Measurements from ENCODE around the gene ATL1. TPM values are rescaled to one million over a fixed set of nuclear protein-coding genes. Genes with fewer than 3 reads are reported as not detected.

ATL1 gene
- total RNA-seq, 4 donors from 2014 or later = 17.2 to 22.3 (median 21.6) TPM

DNA sequence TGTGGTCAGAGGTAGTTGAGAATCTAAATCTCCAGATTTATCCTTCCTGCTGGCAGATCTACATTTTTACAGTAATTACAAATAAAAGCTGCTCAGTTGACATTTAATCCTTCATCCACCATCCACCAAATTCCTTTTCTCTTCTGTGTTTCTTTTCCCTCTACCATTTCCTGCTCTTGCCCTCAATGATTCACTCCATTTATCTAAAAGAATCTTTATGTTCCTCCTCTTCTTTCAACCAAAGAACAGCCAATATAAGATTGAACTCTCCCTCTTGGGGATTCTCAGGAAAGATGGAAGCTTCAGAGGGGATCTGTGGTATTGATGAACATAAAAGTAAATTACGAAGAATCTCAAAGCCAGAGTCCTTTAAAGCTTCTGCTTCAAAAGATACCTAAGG is 31.9 kb upstream of the ATL1 start:
- Histone ChIP-seq H3K27ac (no peak overlapping the region), H3K4me1 (peaks cover 2 to 80% (median 39%) of the 10 kb centered on the region in 3 donors), H3K36me3 (no peaks in the 10 kb centered on the region), H3K27me3 (no peaks in the 10 kb centered on the region), H3K4me3 (no peak overlapping the region), H3K9me3 (no peaks in the 10 kb centered on the region)
- TF ChIP-seq POLR2AphosphoS5 (IDR thresholded peaks at IDR 0.05) (no peak), EP300 (IDR thresholded peaks at IDR 0.05) (no peak), POLR2A (IDR thresholded peaks at IDR 0.05) (no peak)
- TF ChIP-seq, protein P1, sequence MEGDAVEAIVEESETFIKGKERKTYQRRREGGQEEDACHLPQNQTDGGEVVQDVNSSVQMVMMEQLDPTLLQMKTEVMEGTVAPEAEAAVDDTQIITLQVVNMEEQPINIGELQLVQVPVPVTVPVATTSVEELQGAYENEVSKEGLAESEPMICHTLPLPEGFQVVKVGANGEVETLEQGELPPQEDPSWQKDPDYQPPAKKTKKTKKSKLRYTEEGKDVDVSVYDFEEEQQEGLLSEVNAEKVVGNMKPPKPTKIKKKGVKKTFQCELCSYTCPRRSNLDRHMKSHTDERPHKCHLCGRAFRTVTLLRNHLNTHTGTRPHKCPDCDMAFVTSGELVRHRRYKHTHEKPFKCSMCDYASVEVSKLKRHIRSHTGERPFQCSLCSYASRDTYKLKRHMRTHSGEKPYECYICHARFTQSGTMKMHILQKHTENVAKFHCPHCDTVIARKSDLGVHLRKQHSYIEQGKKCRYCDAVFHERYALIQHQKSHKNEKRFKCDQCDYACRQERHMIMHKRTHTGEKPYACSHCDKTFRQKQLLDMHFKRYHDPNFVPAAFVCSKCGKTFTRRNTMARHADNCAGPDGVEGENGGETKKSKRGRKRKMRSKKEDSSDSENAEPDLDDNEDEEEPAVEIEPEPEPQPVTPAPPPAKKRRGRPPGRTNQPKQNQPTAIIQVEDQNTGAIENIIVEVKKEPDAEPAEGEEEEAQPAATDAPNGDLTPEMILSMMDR (IDR thresholded peaks at IDR 0.05) = no peak
- no peak for ATAC-seq
- WGBS, 2 donors (ENCODE audit: low coverage in 1 of 2) = 86% methylated on average over 1 of the region's 1 CpG; no CpG with 5 or more reads in 1 of the 2 donors

DNA sequence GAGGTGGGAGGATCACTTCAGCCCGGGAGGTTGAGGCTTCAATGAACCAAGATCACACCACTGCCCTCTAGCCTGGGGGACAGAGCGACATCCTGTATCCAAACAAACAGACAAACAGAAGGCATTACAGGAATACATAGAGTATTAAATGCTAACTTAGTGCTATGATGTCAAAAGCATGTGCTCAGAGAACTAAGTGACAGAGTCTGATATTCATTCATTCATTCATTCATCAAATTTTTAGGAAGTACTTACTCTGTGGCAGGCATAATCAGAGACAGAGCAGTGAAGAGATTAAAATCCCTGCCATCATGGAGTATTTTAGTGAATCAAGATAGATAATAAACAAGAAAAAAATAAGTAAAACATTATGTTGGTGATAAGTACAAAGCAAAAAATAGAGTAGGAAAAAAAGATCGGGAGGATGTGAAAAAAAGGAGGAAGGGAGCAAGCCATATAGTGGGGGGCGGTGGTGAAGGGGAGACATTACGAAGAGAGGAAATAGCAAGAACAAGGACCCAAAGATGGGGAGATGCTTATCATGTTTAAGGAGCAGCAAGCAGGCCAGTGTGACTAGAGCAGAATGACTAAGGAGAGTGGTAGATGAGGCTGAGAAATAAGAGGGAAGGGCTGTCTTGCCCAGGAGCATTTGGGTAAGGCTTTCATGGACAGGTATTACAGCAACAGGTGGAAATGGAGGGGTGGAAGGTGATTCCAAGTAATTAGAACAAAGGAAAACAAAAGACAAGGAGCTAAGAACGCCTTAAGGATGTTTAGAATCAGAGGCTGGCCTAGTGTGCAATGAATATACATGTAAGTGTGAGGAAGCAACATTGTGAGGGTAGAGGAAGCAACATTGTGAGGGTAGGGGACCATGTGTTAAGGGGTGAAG is 30.4 kb upstream of the ATL1 start:
- no peaks in the 10 kb centered on the region for H3K27me3 ChIP-seq
- peaks cover 0 to 72% (median 42%) of the 10 kb centered on the region in 3 donors for H3K4me1 ChIP-seq
- no peaks in the 10 kb centered on the region for H3K9me3 ChIP-seq
- ATAC-seq = no peak
- TF ChIP-seq POLR2A (IDR thresholded peaks at IDR 0.05) = no peak
- peak overlapping the region in 3 of 4 donors; percentile 0 to 48 (median 20) for H3K27ac ChIP-seq
- no peak overlapping the region for H3K4me3 ChIP-seq
- WGBS, 2 donors (ENCODE audit: low coverage in 1 of 2) = 52 to 67% methylated on average over 3 to 6 of the region's 6 CpGs
- H3K36me3 ChIP-seq = no peaks in the 10 kb centered on the region

DNA sequence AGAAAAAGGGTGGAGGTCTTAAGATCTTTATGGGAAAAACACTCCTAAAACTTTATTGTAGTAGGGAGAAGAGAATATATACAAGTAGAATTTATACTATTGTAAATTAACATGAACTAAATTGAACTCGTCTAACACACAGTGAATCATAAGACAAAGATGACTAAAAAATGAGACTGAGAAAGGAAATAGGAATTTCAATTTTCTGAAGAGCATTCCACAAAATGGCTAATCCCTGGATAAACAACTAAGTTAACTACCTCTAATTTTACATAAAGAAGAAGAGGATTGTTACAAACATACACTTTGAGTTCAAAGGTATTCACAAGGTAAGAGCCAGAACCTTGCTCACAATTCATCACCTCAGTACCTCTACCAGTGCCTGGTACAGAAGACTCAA is 29.6 kb upstream of the ATL1 start:
- 7 to 17% methylated on average over 1 of the region's 1 CpG for WGBS, 2 donors (ENCODE audit: low coverage in 1 of 2)
- Histone ChIP-seq H3K9me3 (no peaks in the 10 kb centered on the region), H3K36me3 (no peaks in the 10 kb centered on the region), H3K27ac (peak overlapping the region in 3 of 4 donors; percentile 0 to 98 (median 48)), H3K4me3 (peak overlapping the region in 1 of 2 donors; percentile 86), H3K4me1 (peaks cover 0 to 64% (median 40%) of the 10 kb centered on the region in 3 donors), H3K27me3 (no peaks in the 10 kb centered on the region)
- ATAC-seq = no peak
- TF ChIP-seq POLR2A (IDR thresholded peaks at IDR 0.05) = no peak
- no peak for TF ChIP-seq EP300 (IDR thresholded peaks at IDR 0.05)
- TF ChIP-seq POLR2AphosphoS5 (IDR thresholded peaks at IDR 0.05) = no peak
- TF ChIP-seq, protein P1 (IDR thresholded peaks at IDR 0.05) = no peak

DNA sequence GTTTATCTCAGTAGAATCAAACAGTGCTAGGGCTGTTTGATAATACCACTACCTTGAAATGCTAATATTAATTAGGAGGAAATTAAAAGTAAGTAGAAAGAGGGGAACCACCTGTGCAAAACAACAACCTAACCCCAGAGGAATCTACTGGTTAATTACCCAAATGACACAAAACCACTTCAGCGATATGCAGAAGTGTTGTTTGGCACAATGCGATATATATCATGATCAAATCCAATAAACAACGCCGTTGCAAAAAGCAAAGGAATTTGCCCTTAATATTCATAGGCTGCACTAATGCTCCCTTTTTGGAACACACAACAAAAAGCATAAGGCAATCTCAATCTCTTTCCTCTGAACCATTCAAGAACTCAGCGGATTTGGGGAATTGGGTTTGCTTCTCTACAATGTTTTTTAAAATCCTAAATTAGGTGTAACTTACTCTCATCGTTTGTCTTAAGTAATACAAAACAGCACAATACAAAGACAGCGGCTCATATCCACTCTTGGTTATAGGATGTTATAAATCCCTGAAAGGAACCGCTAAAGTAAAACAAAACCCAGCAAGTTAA is 29.1 kb upstream of the ATL1 start:
- Histone ChIP-seq H3K36me3 (no peaks in the 10 kb centered on the region), H3K9me3 (no peaks in the 10 kb centered on the region), H3K4me3 (peak overlapping the region; percentile 62 to 86), H3K27ac (peak overlapping the region in 3 of 4 donors; percentile 94 to 98 (median 98)), H3K4me1 (peaks cover 0 to 59% (median 35%) of the 10 kb centered on the region in 3 donors), H3K27me3 (no peaks in the 10 kb centered on the region)
- no peak for TF ChIP-seq EP300 (IDR thresholded peaks at IDR 0.05)
- ATAC-seq = no peak
- 14 to 24% methylated on average over 6 to 8 of the region's 8 CpGs for WGBS, 2 donors (ENCODE audit: low coverage in 1 of 2)

DNA sequence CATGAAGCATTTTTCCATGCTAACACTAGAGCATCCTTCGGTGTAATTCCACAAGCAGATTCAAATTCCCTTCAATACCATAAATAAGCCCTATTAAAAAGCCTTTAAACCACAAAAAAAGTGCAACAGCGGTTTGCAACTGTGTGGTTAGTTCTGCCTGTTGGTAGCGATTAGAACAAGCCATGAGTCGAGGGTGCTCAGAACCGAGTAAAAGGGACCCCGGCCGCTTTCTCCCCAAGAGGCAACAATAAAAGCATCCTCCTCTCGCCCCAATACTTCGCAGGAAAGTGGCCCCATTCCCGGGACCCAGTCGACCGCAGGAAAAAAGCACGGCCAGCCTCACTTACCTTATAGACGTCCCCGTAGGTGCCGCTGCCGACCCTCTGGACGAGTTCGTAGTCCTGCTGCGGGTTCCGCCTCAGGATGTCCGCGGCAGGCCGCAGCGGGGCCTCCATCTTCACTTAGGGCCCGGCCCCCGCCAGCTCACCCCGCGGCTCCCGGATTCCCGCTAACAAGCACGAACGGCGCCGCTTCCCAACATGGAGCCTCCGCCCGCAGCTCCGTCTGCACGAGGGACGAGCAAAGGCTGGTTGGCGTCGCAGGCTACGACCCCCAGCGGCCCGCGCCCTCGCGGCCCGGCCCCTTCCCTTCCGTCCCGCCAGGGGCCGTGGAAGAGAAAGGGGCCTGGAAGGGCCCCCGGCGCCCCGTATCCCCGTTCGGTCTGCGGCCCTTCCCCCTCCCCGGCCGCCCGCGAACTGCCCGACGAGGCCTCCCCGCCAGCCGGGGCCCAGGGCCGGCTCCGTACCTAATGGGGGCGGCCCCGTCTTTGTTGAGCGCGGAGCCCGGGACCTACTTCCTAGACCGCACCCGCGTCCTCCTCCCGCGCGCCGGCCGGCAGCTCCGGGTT is 28.1 kb upstream of the ATL1 start:
- TF ChIP-seq, protein P1 (IDR thresholded peaks at IDR 0.05) = no peak
- TF ChIP-seq POLR2A (IDR thresholded peaks at IDR 0.05) = no peak
- TF ChIP-seq POLR2AphosphoS5 (IDR thresholded peaks at IDR 0.05) = no peak
- TF ChIP-seq EP300 (IDR thresholded peaks at IDR 0.05) = no peak
- no peaks in the 10 kb centered on the region for H3K27me3 ChIP-seq
- H3K27ac ChIP-seq = peak overlapping the region; percentile 70 to 98 (median 96)
- peak; percentile 75 for ATAC-seq
- no peaks in the 10 kb centered on the region for H3K9me3 ChIP-seq
- H3K4me1 ChIP-seq = peaks cover 0 to 50% (median 33%) of the 10 kb centered on the region in 3 donors
- WGBS, 2 donors (ENCODE audit: low coverage in 1 of 2) = 1 to 10% methylated on average over 2 to 16 of the region's 82 CpGs
- no peaks in the 10 kb centered on the region for H3K36me3 ChIP-seq
- peak overlapping the region; percentile 62 to 86 for H3K4me3 ChIP-seq

All from gastroesophageal sphincter (tissue), 4 donors.